ENCODE measurements around the gene GDAP2.

GDAP2 gene

GRCh38 chr1:117820694-117821381 lies 108.6 kb downstream of the GDAP2 start:
- TF ChIP-seq L3MBTL2 (conservative IDR thresholded peaks at IDR 0.05) (no peak), NFRKB (IDR thresholded peaks at IDR 0.05) (no peak), ARNT (IDR thresholded peaks at IDR 0.05) (no peak), SP1 (IDR thresholded peaks at IDR 0.05) (no peak), BHLHE40 (IDR thresholded peaks at IDR 0.05; ENCODE audit: borderline replicate concordance) (no peak), ZNF384 (IDR thresholded peaks at IDR 0.05) (no peak), LEF1 (IDR thresholded peaks at IDR 0.05; ENCODE audit: borderline replicate concordance) (no peak), FOXM1 (IDR thresholded peaks at IDR 0.05; ENCODE audit: borderline replicate concordance) (no peak)
- POLR2A ChIA-PET, result no interaction called here
- DNase-seq (ENCODE audit: extremely low spot score), result no peak
- CTCF ChIA-PET, result no interaction called here

- ChIA-PET POLR2A (no interaction called here), CTCF (no interaction called here)
- TF ChIP-seq CTBP1 (IDR thresholded peaks at IDR 0.05; ENCODE audit: borderline replicate concordance) (no peak), BHLHE40 (IDR thresholded peaks at IDR 0.05; ENCODE audit: borderline replicate concordance) (no peak), LEF1 (IDR thresholded peaks at IDR 0.05; ENCODE audit: borderline replicate concordance) (no peak), ELF4 (IDR thresholded peaks at IDR 0.05) (no peak), SP1 (IDR thresholded peaks at IDR 0.05) (no peak), NFRKB (IDR thresholded peaks at IDR 0.05) (no peak), ZNF384 (IDR thresholded peaks at IDR 0.05) (no peak), FOXK2 (IDR thresholded peaks at IDR 0.05) (no peak), L3MBTL2 (conservative IDR thresholded peaks at IDR 0.05) (no peak), PKNOX1 (IDR thresholded peaks at IDR 0.05) (no peak), HDGF (IDR thresholded peaks at IDR 0.05; ENCODE audit: borderline replicate concordance) (no peak), TARDBP (IDR thresholded peaks at IDR 0.05) (no peak), FOXA1 (IDR thresholded peaks at IDR 0.05) (no peak), SUZ12 (IDR thresholded peaks at IDR 0.05) (no peak), FOXM1 (IDR thresholded peaks at IDR 0.05; ENCODE audit: borderline replicate concordance) (no peak), ARNT (IDR thresholded peaks at IDR 0.05) (no peak)
- no peak for DNase-seq (ENCODE audit: extremely low spot score)
Observed at GRCh38 chr1:117820096-117820495, 109.3 kb downstream of the GDAP2 start.

GRCh38 chr1:117819301-117819700 lies 110.1 kb downstream of the GDAP2 start:
- no peak for TF ChIP-seq FOXM1 (IDR thresholded peaks at IDR 0.05; ENCODE audit: borderline replicate concordance)
- no peak for TF ChIP-seq ZNF384 (IDR thresholded peaks at IDR 0.05)
- no peak for TF ChIP-seq TARDBP (IDR thresholded peaks at IDR 0.05)
- TF ChIP-seq FOXA1 (IDR thresholded peaks at IDR 0.05), result no peak
- no peak for TF ChIP-seq NFRKB (IDR thresholded peaks at IDR 0.05)
- no peak for TF ChIP-seq LEF1 (IDR thresholded peaks at IDR 0.05; ENCODE audit: borderline replicate concordance)
- no peak for TF ChIP-seq SP1 (IDR thresholded peaks at IDR 0.05)
- TF ChIP-seq L3MBTL2 (conservative IDR thresholded peaks at IDR 0.05), result no peak
- no peak for TF ChIP-seq ARNT (IDR thresholded peaks at IDR 0.05)
- no peak for TF ChIP-seq ELF4 (IDR thresholded peaks at IDR 0.05)
- TF ChIP-seq PKNOX1 (IDR thresholded peaks at IDR 0.05), result no peak
- TF ChIP-seq FOXK2 (IDR thresholded peaks at IDR 0.05), result no peak
- no peak for TF ChIP-seq CTBP1 (IDR thresholded peaks at IDR 0.05; ENCODE audit: borderline replicate concordance)
- DNase-seq (ENCODE audit: extremely low spot score), result no peak
- CTCF ChIA-PET, result no interaction called here
- POLR2A ChIA-PET, result no interaction called here

GRCh38 chr1:117818456-117818855 lies 111.0 kb downstream of the GDAP2 start:
- ChIA-PET POLR2A (no interaction called here), CTCF (interaction anchor here (0.8 kb wide), 1 partner anchor 12 kb away, joined by 3 read pairs; no protein-coding TSS in a partner anchor)
- no peak for DNase-seq (ENCODE audit: extremely low spot score)
- TF ChIP-seq SUZ12 (IDR thresholded peaks at IDR 0.05) (no peak), ELF4 (IDR thresholded peaks at IDR 0.05) (no peak), FOXK2 (IDR thresholded peaks at IDR 0.05) (no peak), CTBP1 (IDR thresholded peaks at IDR 0.05; ENCODE audit: borderline replicate concordance) (no peak), NFRKB (IDR thresholded peaks at IDR 0.05) (no peak), L3MBTL2 (conservative IDR thresholded peaks at IDR 0.05) (no peak), FOXA1 (IDR thresholded peaks at IDR 0.05) (no peak), FOXM1 (IDR thresholded peaks at IDR 0.05; ENCODE audit: borderline replicate concordance) (no peak), LEF1 (IDR thresholded peaks at IDR 0.05; ENCODE audit: borderline replicate concordance) (no peak), TARDBP (IDR thresholded peaks at IDR 0.05) (no peak), BHLHE40 (IDR thresholded peaks at IDR 0.05; ENCODE audit: borderline replicate concordance) (no peak)

GRCh38 chr1:117817629-117818028 lies 111.8 kb downstream of the GDAP2 start:
- ChIA-PET CTCF (no interaction called here), POLR2A (no interaction called here)
- no peak for DNase-seq (ENCODE audit: extremely low spot score)
- TF ChIP-seq PKNOX1 (IDR thresholded peaks at IDR 0.05) (no peak), ELF4 (IDR thresholded peaks at IDR 0.05) (no peak), CTBP1 (IDR thresholded peaks at IDR 0.05; ENCODE audit: borderline replicate concordance) (no peak), FOXM1 (IDR thresholded peaks at IDR 0.05; ENCODE audit: borderline replicate concordance) (no peak), BHLHE40 (IDR thresholded peaks at IDR 0.05; ENCODE audit: borderline replicate concordance) (no peak), FOXK2 (IDR thresholded peaks at IDR 0.05) (no peak), NFRKB (IDR thresholded peaks at IDR 0.05) (no peak)

- DNase-seq (ENCODE audit: extremely low spot score), result no peak
- POLR2A ChIA-PET, result no interaction called here
- CTCF ChIA-PET, result interaction anchor here (1.3 kb wide), 1 partner anchor 8 kb away, joined by 4 read pairs; no protein-coding TSS in a partner anchor
- TF ChIP-seq LEF1 (IDR thresholded peaks at IDR 0.05; ENCODE audit: borderline replicate concordance) (no peak), SP1 (IDR thresholded peaks at IDR 0.05) (no peak), SUZ12 (IDR thresholded peaks at IDR 0.05) (no peak), ZNF384 (IDR thresholded peaks at IDR 0.05) (no peak), L3MBTL2 (conservative IDR thresholded peaks at IDR 0.05) (no peak), HDGF (IDR thresholded peaks at IDR 0.05; ENCODE audit: borderline replicate concordance) (no peak), NFRKB (IDR thresholded peaks at IDR 0.05) (no peak), ARNT (IDR thresholded peaks at IDR 0.05) (no peak), FOXA1 (IDR thresholded peaks at IDR 0.05) (no peak), CTBP1 (IDR thresholded peaks at IDR 0.05; ENCODE audit: borderline replicate concordance) (no peak)
Observed at GRCh38 chr1:117815926-117816325, 113.5 kb downstream of the GDAP2 start.

All from HEK293T (cell line).